Fibroblast of lung (primary cell): Measurements from ENCODE around the gene C1orf116.

Experiments
- EZH2 ChIP-seq: IDR thresholded peaks from 2 replicates; pipeline ENCODE4 v1.5.1; 2012; ENCODE audit warnings: low read length, control low read depth, mild to moderate bottlenecking; ENCODE audit errors: missing control alignments
- TF ChIP-seq, protein P1 (sequence below), 2 donors: IDR thresholded peaks in 1 of 2; conservative IDR thresholded peaks in 1 of 2; 1 replicate in 1 of 2; 2 replicates in 1 of 2; pipeline ENCODE4 v1.5.1; 2011 to 2012; ENCODE audit warnings: low read length in 2 of 2, control low read depth in 1 of 2, inconsistent platforms in 1 of 2, low read depth in 1 of 2, mild to moderate bottlenecking in 1 of 2

DNA sequence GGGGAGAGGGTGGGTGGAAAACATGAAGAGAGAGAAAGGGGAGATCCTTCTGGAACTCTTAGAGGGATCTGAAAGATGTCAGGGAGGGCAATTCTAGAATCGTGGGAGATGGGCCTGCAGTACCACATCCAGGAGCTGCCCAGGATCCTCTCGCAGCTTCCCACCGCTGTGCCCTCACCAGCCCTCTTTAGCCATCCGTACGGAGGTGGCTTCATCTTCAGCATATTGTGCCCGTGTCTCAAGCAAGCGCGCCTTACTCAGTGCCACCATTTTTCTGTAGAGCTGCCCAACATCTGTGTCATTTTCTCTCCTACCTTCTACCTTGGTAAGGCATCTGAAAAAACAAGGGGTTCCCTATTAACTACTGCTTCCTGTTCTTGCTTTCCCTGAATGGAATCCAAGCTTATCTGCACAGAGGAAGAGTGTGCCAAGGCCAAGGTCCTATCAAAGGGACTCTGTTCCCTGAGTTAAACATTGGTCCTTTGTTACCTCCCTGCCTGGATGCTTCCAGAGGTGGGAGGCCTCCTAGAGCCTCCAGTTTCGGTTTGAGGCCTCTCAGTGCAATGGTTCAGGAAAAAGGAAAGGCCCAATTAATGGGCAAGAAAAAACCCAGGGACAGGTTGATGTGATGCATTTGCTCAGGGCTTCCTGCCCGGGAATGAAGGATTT is 23.2 kb downstream of the C1orf116 start:
- TF ChIP-seq EZH2, result no peak
- TF ChIP-seq, protein P1, sequence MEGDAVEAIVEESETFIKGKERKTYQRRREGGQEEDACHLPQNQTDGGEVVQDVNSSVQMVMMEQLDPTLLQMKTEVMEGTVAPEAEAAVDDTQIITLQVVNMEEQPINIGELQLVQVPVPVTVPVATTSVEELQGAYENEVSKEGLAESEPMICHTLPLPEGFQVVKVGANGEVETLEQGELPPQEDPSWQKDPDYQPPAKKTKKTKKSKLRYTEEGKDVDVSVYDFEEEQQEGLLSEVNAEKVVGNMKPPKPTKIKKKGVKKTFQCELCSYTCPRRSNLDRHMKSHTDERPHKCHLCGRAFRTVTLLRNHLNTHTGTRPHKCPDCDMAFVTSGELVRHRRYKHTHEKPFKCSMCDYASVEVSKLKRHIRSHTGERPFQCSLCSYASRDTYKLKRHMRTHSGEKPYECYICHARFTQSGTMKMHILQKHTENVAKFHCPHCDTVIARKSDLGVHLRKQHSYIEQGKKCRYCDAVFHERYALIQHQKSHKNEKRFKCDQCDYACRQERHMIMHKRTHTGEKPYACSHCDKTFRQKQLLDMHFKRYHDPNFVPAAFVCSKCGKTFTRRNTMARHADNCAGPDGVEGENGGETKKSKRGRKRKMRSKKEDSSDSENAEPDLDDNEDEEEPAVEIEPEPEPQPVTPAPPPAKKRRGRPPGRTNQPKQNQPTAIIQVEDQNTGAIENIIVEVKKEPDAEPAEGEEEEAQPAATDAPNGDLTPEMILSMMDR (conservative IDR thresholded peaks at IDR 0.05 in 1 of 2, IDR thresholded peaks at IDR 0.05 in 1 of 2; ENCODE audit: low read depth in 1 of 2, low read length in 2 of 2), result no peak
